ENCODE measurements around the gene CRADD. TPM values are rescaled to one million over a fixed set of nuclear protein-coding genes. Genes with fewer than 3 reads are reported as not detected.

The CRADD gene
- total RNA-seq, 2 donors from 2014 or later: 7.7 to 9.1 TPM

- TF ChIP-seq CTCF (conservative IDR thresholded peaks at IDR 0.05): no peak
- Histone ChIP-seq H3K9me3 (ENCODE audit: control insufficient read depth, low read length) (no peaks in the 10 kb centered on the region), H3K27ac (ENCODE audit: low read depth, low read length) (no peak overlapping the region), H3K4me3 (ENCODE audit: low read length) (no peak overlapping the region), H3K36me3 (ENCODE audit: control insufficient read depth, insufficient read depth, low read length) (no peaks in the 10 kb centered on the region), H3K9ac (ENCODE audit: extremely low read depth, low read length, poor library complexity, severe bottlenecking) (no peak overlapping the region), H3K4me1 (ENCODE audit: control insufficient read depth, insufficient read depth, low read length) (no peaks in the 10 kb centered on the region), H3K27me3 (ENCODE audit: control insufficient read depth, insufficient read depth, low read length, poor library complexity, severe bottlenecking) (no peaks in the 10 kb centered on the region)
- Mint-ChIP-seq H3K27me3 (ENCODE audit: insufficient read depth) (no peaks in the 10 kb centered on the region), H3K4me1 (peaks cover 6% of the 10 kb centered on the region), H3K27ac (no peak overlapping the region), H3K36me3 (ENCODE audit: low read depth) (no peaks in the 10 kb centered on the region), H3K9me3 (no peaks in the 10 kb centered on the region), H3K4me3 (no peak overlapping the region)
- WGBS, 2 experiments (ENCODE audit: insufficient coverage in 1 of 2, insufficient read length in 1 of 2): 95 to 100% methylated on average over 2 to 6 of the region's 6 CpGs
- no peak for DNase-seq
Measured at GRCh38 chr12:93912086-93912733, 235.0 kb downstream of the CRADD start.

- no peak for DNase-seq
- Histone ChIP-seq H3K4me1 (ENCODE audit: control insufficient read depth, insufficient read depth, low read length) (no peaks in the 10 kb centered on the region), H3K9ac (ENCODE audit: extremely low read depth, low read length, poor library complexity, severe bottlenecking) (no peak overlapping the region), H3K36me3 (ENCODE audit: control insufficient read depth, insufficient read depth, low read length) (no peaks in the 10 kb centered on the region), H3K9me3 (ENCODE audit: control insufficient read depth, low read length) (no peaks in the 10 kb centered on the region), H3K27me3 (ENCODE audit: control insufficient read depth, insufficient read depth, low read length, poor library complexity, severe bottlenecking) (no peaks in the 10 kb centered on the region), H3K27ac (ENCODE audit: low read depth, low read length) (no peak overlapping the region), H3K4me3 (ENCODE audit: low read length) (no peak overlapping the region)
- no peak overlapping the region for H3K27ac Mint-ChIP-seq
- H3K27me3 Mint-ChIP-seq (ENCODE audit: insufficient read depth): no peaks in the 10 kb centered on the region
- no peak for TF ChIP-seq CTCF (conservative IDR thresholded peaks at IDR 0.05)
- H3K9me3 Mint-ChIP-seq: peaks cover under 1% of the 10 kb centered on the region
- H3K4me1 Mint-ChIP-seq: peaks cover 7% of the 10 kb centered on the region
- no peak overlapping the region for H3K4me3 Mint-ChIP-seq
- H3K36me3 Mint-ChIP-seq (ENCODE audit: low read depth): no peaks in the 10 kb centered on the region
Measured at GRCh38 chr12:93913845-93914244, 236.7 kb downstream of the CRADD start.

- H3K27ac Mint-ChIP-seq: no peak overlapping the region
- TF ChIP-seq CTCF (conservative IDR thresholded peaks at IDR 0.05): no peak
- no peak overlapping the region for H3K4me3 ChIP-seq (ENCODE audit: low read length)
- peaks cover 7% of the 10 kb centered on the region for H3K4me1 Mint-ChIP-seq
- 96% methylated on average over 4 to 5 of the region's 5 CpGs for WGBS, 2 experiments (ENCODE audit: insufficient coverage in 1 of 2, insufficient read length in 1 of 2)
- H3K27me3 Mint-ChIP-seq (ENCODE audit: insufficient read depth): no peaks in the 10 kb centered on the region
- no peaks in the 10 kb centered on the region for H3K36me3 Mint-ChIP-seq (ENCODE audit: low read depth)
- H3K9me3 ChIP-seq (ENCODE audit: control insufficient read depth, low read length): no peaks in the 10 kb centered on the region
- DNase-seq: no peak
- H3K27ac ChIP-seq (ENCODE audit: low read depth, low read length): no peak overlapping the region
- no peaks in the 10 kb centered on the region for H3K36me3 ChIP-seq (ENCODE audit: control insufficient read depth, insufficient read depth, low read length)
- H3K27me3 ChIP-seq (ENCODE audit: control insufficient read depth, insufficient read depth, low read length, poor library complexity, severe bottlenecking): no peaks in the 10 kb centered on the region
- H3K9me3 Mint-ChIP-seq: peaks cover 1% of the 10 kb centered on the region
- H3K9ac ChIP-seq (ENCODE audit: extremely low read depth, low read length, poor library complexity, severe bottlenecking): no peak overlapping the region
- H3K4me1 ChIP-seq (ENCODE audit: control insufficient read depth, insufficient read depth, low read length): no peaks in the 10 kb centered on the region
- H3K4me3 Mint-ChIP-seq: no peak overlapping the region
Measured at GRCh38 chr12:93914281-93914680, 237.1 kb downstream of the CRADD start.
